Skeletal muscle satellite cell (primary cell): Measurements from ENCODE around the gene PALMD.

Experiments
- H3K27me3 ChIP-seq: 2 replicates; pipeline ENCODE4 v1.7.0; 2013; ENCODE audit warnings: low read length; ENCODE audit not compliant: control insufficient read depth, insufficient read depth
- H3K36me3 ChIP-seq: 2 replicates; pipeline ENCODE4 v1.7.0; 2013; ENCODE audit warnings: mild to moderate bottlenecking, control low read depth, low read length; ENCODE audit not compliant: insufficient read depth
- H3K4me1 ChIP-seq: 2 replicates; pipeline ENCODE4 v1.7.0; 2013; ENCODE audit warnings: low read length; ENCODE audit not compliant: control insufficient read depth, insufficient read depth
- H3K4me2 ChIP-seq: 2 replicates; pipeline ENCODE4 v1.7.0; 2013; ENCODE audit warnings: mild to moderate bottlenecking, low read length
- H3K4me3 ChIP-seq: 2 replicates; pipeline ENCODE4 v1.7.0; 2013; ENCODE audit warnings: low read length
- H3K9ac ChIP-seq: 2 replicates; pipeline ENCODE4 v1.7.0; 2013; ENCODE audit warnings: mild to moderate bottlenecking, low read depth, low read length, moderate library complexity
- H3K9me3 ChIP-seq: replicated peaks from 2 replicates; pipeline ENCODE4 v1.7.0; 2013; ENCODE audit warnings: mild to moderate bottlenecking, control low read depth, low read length

Gene PALMD

GRCh38 chr1:99647490-99647889 lies 1.6 kb downstream of the PALMD start:
- Histone ChIP-seq H3K4me1 (peaks cover 20% of the 10 kb centered on the region), H3K4me3 (peak overlapping the region; percentile 73), H3K9ac (peak overlapping the region; percentile 84)

GRCh38 chr1:99648107-99648506 lies 2.2 kb downstream of the PALMD start:
- no peaks in the 10 kb centered on the region for H3K36me3 ChIP-seq
- H3K4me2 ChIP-seq = peak overlapping the region; percentile 84
- H3K4me1 ChIP-seq = peaks cover 20% of the 10 kb centered on the region
- peak overlapping the region; percentile 84 for H3K9ac ChIP-seq
- no peaks in the 10 kb centered on the region for H3K27me3 ChIP-seq
- H3K4me3 ChIP-seq = peak overlapping the region; percentile 73
- no peaks in the 10 kb centered on the region for H3K9me3 ChIP-seq

More at GRCh38 chr1:99647490-99647889, 1.6 kb downstream of the PALMD start:
- H3K4me2 ChIP-seq = peak overlapping the region; percentile 84
- H3K27me3 ChIP-seq = no peaks in the 10 kb centered on the region
- H3K36me3 ChIP-seq = no peaks in the 10 kb centered on the region
- H3K9me3 ChIP-seq = no peaks in the 10 kb centered on the region

- Histone ChIP-seq H3K9ac (no peak overlapping the region), H3K4me3 (no peak overlapping the region), H3K9me3 (no peaks in the 10 kb centered on the region), H3K4me1 (peaks cover 14% of the 10 kb centered on the region), H3K36me3 (no peaks in the 10 kb centered on the region), H3K27me3 (no peaks in the 10 kb centered on the region), H3K4me2 (no peak overlapping the region)
These were observed 4.1 kb downstream of the PALMD start for GRCh38 chr1:99650030-99650429.

- Histone ChIP-seq H3K4me1 (peaks cover 5% of the 10 kb centered on the region), H3K9ac (no peak overlapping the region), H3K4me3 (no peak overlapping the region), H3K27me3 (no peaks in the 10 kb centered on the region), H3K36me3 (no peaks in the 10 kb centered on the region), H3K9me3 (no peaks in the 10 kb centered on the region), H3K4me2 (no peak overlapping the region)
These were observed 5.0 kb downstream of the PALMD start for GRCh38 chr1:99650773-99651437.

GRCh38 chr1:99652881-99653281 lies 7.0 kb downstream of the PALMD start:
- Histone ChIP-seq H3K4me1 (no peaks in the 10 kb centered on the region), H3K4me2 (no peak overlapping the region), H3K36me3 (no peaks in the 10 kb centered on the region), H3K9me3 (no peaks in the 10 kb centered on the region), H3K27me3 (no peaks in the 10 kb centered on the region), H3K4me3 (no peak overlapping the region), H3K9ac (no peak overlapping the region)

GRCh38 chr1:99655376-99655775 lies 9.5 kb downstream of the PALMD start:
- Histone ChIP-seq H3K27me3 (no peaks in the 10 kb centered on the region), H3K9me3 (no peaks in the 10 kb centered on the region), H3K4me3 (no peak overlapping the region), H3K4me1 (peaks cover 5% of the 10 kb centered on the region), H3K36me3 (no peaks in the 10 kb centered on the region), H3K4me2 (no peak overlapping the region), H3K9ac (no peak overlapping the region)

- Histone ChIP-seq H3K4me3 (no peak overlapping the region), H3K36me3 (no peaks in the 10 kb centered on the region), H3K4me2 (no peak overlapping the region), H3K9me3 (no peaks in the 10 kb centered on the region), H3K9ac (no peak overlapping the region), H3K27me3 (no peaks in the 10 kb centered on the region), H3K4me1 (peaks cover 11% of the 10 kb centered on the region)
These were observed 10.8 kb downstream of the PALMD start for GRCh38 chr1:99656701-99657100.

- Histone ChIP-seq H3K36me3 (no peaks in the 10 kb centered on the region), H3K27me3 (no peaks in the 10 kb centered on the region), H3K4me2 (no peak overlapping the region), H3K4me3 (no peak overlapping the region), H3K9me3 (no peaks in the 10 kb centered on the region), H3K4me1 (peaks cover 18% of the 10 kb centered on the region), H3K9ac (no peak overlapping the region)
These were observed 11.5 kb downstream of the PALMD start for GRCh38 chr1:99657213-99658030.

- H3K36me3 ChIP-seq = no peaks in the 10 kb centered on the region
- H3K4me1 ChIP-seq = peaks cover 23% of the 10 kb centered on the region
- no peaks in the 10 kb centered on the region for H3K27me3 ChIP-seq
- no peaks in the 10 kb centered on the region for H3K9me3 ChIP-seq
- H3K4me3 ChIP-seq = no peak overlapping the region
- H3K4me2 ChIP-seq = no peak overlapping the region
- no peak overlapping the region for H3K9ac ChIP-seq
These were observed 12.0 kb downstream of the PALMD start for GRCh38 chr1:99658031-99658290.

- H3K27me3 ChIP-seq = no peaks in the 10 kb centered on the region
- H3K9me3 ChIP-seq = no peaks in the 10 kb centered on the region
- H3K9ac ChIP-seq = peak overlapping the region; percentile 50
- peaks cover 26% of the 10 kb centered on the region for H3K4me1 ChIP-seq
- no peaks in the 10 kb centered on the region for H3K36me3 ChIP-seq
- no peak overlapping the region for H3K4me3 ChIP-seq
- no peak overlapping the region for H3K4me2 ChIP-seq
These were observed 13.9 kb downstream of the PALMD start for GRCh38 chr1:99659755-99660210.

GRCh38 chr1:99660496-99660895 lies 14.6 kb downstream of the PALMD start:
- no peaks in the 10 kb centered on the region for H3K9me3 ChIP-seq
- H3K4me2 ChIP-seq = no peak overlapping the region
- H3K9ac ChIP-seq = peak overlapping the region; percentile 50
- no peaks in the 10 kb centered on the region for H3K27me3 ChIP-seq
- H3K4me3 ChIP-seq = no peak overlapping the region
- no peaks in the 10 kb centered on the region for H3K36me3 ChIP-seq
- H3K4me1 ChIP-seq = peaks cover 26% of the 10 kb centered on the region

- Histone ChIP-seq H3K9ac (no peak overlapping the region), H3K27me3 (no peaks in the 10 kb centered on the region), H3K36me3 (no peaks in the 10 kb centered on the region), H3K9me3 (no peaks in the 10 kb centered on the region), H3K4me2 (no peak overlapping the region), H3K4me3 (no peak overlapping the region), H3K4me1 (peaks cover 26% of the 10 kb centered on the region)
These were observed 15.9 kb downstream of the PALMD start for GRCh38 chr1:99661780-99662179.
